Measurements from ENCODE around the gene FAM83E.

DNA sequence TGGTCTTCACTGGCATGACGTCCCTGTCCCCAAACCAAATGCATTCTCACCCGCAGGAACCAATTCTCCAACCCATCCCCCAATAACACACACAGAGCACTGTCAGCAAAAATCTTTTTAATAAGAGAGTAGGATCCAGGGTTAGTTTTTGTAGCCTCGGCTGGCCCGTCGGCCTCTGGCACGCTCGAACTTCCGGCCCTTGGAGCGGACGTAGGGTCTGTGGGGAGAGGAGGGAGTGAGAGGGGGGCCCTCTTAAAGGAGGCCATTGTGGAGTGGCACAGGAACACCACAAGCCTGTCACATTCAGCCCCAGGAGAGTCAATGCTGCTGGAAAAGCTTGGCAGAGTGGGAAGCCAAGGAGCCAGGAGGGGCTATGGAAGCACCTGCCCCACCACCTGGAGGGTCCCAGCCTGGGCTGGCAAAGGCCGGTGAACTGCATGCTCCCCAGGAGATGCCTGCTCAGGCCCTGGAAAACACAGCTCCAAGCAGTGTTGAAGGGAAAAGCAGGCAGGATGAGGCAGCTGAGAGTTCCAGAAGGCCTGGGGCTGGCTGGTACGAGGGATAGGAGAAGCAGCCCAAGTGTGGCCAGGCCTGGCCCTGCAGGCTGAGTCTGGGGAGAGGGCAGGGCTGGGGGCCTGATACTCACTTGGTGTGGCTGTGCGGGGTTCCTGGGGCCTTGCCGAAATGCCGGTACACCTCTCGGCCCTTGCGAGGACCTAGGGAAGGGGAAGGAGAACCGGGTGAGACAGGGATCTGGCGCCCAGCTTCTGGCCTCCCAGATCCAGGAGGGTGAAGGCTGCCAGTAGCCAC lies 560 bp upstream of the FAM83E start:
- TF ChIP-seq, protein P1, sequence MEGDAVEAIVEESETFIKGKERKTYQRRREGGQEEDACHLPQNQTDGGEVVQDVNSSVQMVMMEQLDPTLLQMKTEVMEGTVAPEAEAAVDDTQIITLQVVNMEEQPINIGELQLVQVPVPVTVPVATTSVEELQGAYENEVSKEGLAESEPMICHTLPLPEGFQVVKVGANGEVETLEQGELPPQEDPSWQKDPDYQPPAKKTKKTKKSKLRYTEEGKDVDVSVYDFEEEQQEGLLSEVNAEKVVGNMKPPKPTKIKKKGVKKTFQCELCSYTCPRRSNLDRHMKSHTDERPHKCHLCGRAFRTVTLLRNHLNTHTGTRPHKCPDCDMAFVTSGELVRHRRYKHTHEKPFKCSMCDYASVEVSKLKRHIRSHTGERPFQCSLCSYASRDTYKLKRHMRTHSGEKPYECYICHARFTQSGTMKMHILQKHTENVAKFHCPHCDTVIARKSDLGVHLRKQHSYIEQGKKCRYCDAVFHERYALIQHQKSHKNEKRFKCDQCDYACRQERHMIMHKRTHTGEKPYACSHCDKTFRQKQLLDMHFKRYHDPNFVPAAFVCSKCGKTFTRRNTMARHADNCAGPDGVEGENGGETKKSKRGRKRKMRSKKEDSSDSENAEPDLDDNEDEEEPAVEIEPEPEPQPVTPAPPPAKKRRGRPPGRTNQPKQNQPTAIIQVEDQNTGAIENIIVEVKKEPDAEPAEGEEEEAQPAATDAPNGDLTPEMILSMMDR (IDR thresholded peaks at IDR 0.05) = no peak
- TF ChIP-seq POLR2A (IDR thresholded peaks at IDR 0.05; ENCODE audit: low read length) (no peak), EP300 (IDR thresholded peaks at IDR 0.05) (no peak), ZFP36 (IDR thresholded peaks at IDR 0.05; ENCODE audit: borderline replicate concordance, partially characterized antibody) (no peak), HOXA7 (CRISPR knock-in tag; IDR thresholded peaks at IDR 0.05) (no peak), ZNF302 (CRISPR knock-in tag; IDR thresholded peaks at IDR 0.05) (no peak)
- TF ChIP-seq, protein P2, sequence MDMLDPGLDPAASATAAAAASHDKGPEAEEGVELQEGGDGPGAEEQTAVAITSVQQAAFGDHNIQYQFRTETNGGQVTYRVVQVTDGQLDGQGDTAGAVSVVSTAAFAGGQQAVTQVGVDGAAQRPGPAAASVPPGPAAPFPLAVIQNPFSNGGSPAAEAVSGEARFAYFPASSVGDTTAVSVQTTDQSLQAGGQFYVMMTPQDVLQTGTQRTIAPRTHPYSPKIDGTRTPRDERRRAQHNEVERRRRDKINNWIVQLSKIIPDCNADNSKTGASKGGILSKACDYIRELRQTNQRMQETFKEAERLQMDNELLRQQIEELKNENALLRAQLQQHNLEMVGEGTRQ (IDR thresholded peaks at IDR 0.05) = no peak
- TF ChIP-seq, protein P3, sequence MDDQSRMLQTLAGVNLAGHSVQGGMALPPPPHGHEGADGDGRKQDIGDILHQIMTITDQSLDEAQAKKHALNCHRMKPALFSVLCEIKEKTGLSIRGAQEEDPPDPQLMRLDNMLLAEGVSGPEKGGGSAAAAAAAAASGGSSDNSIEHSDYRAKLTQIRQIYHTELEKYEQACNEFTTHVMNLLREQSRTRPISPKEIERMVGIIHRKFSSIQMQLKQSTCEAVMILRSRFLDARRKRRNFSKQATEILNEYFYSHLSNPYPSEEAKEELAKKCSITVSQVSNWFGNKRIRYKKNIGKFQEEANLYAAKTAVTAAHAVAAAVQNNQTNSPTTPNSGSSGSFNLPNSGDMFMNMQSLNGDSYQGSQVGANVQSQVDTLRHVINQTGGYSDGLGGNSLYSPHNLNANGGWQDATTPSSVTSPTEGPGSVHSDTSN (IDR thresholded peaks at IDR 0.05) = no peak
